K562 (cell line): ENCODE measurements around the gene KCNMB2.

ENCODE experiments used
- CHD4 ChIP-seq: fragments of 200-600 bp; sonication (generic); IDR thresholded peaks from 3 replicates; pipeline ENCODE4 v1.6.1; 2012; ENCODE audit warnings: low read depth, mild to moderate bottlenecking, mixed read lengths, low read length, inconsistent platforms; ENCODE audit not compliant: insufficient read depth, insufficient replicate concordance, poor library complexity, severe bottlenecking
- CTCF ChIP-seq, 3 experiments: IDR thresholded peaks in 2 of 3; conservative IDR thresholded peaks in 1 of 3; 2 replicates each; pipeline ENCODE4 v1.5.1; 2011 to 2012; ENCODE audit warnings: low read length in 3 of 3, mild to moderate bottlenecking in 3 of 3, control low read depth in 2 of 3, improper control_type of control experiment in 1 of 3, inconsistent platforms in 1 of 3, low read depth in 1 of 3, mixed read lengths in 1 of 3, moderate library complexity in 1 of 3; ENCODE audit not compliant: insufficient read depth in 2 of 3
- EP300 ChIP-seq: IDR thresholded peaks from 2 replicates; pipeline ENCODE4 v1.6.1; 2012; ENCODE audit warnings: low read length, improper control_type of control experiment
- FOSL1 ChIP-seq: fragments of 200-800 bp; sonication (Bioruptor generic); conservative IDR thresholded peaks from 2 replicates; pipeline ENCODE4 v1.6.1; 2016; ENCODE audit warnings: missing genetic modification characterization, missing compliant biosample characterization
- KAT7 ChIP-seq: sonication (generic); formaldehyde crosslinking; IDR thresholded peaks from 2 replicates; pipeline ENCODE4 v1.8.0; 2022; ENCODE audit warnings: missing genetic modification reagents, mild to moderate bottlenecking, borderline replicate concordance
- NFIC ChIP-seq: fragments of 450-650 bp; IDR thresholded peaks from 2 replicates; pipeline ENCODE4 v1.6.1; 2017; ENCODE audit warnings: mild to moderate bottlenecking, inconsistent platforms
- NFRKB ChIP-seq: fragments of 450-650 bp; IDR thresholded peaks from 2 replicates; pipeline ENCODE4 v1.6.1; 2016; ENCODE audit warnings: low read depth
- NR2C2 ChIP-seq, 2 experiments: fragments of 200-800 bp in 1 of 2; sonication (Bioruptor generic) in 1 of 2; sonication (generic) in 1 of 2; formaldehyde crosslinking in 1 of 2; IDR thresholded peaks; 2 replicates each; pipeline versions ENCODE4 v1.6.1 to v1.8.0; 2016 to 2022; ENCODE audit warnings: mild to moderate bottlenecking in 1 of 2, missing compliant biosample characterization in 1 of 2, missing genetic modification characterization in 1 of 2, missing genetic modification reagents in 1 of 2
- TCF7L2 ChIP-seq: fragments of 150-350 bp; IDR thresholded peaks from 2 replicates; pipeline ENCODE4 v1.6.1; 2016; ENCODE audit warnings: low read depth, mild to moderate bottlenecking, low read length, moderate library complexity
- ZNF224 ChIP-seq: sonication (generic); formaldehyde crosslinking; IDR thresholded peaks from 2 replicates; pipeline ENCODE4 v1.8.0; 2022; ENCODE audit warnings: mild to moderate bottlenecking, missing genetic modification reagents
- ZNF274 ChIP-seq: IDR thresholded peaks from 2 replicates; pipeline ENCODE4 v1.6.1; 2011; ENCODE audit warnings: low read depth, mild to moderate bottlenecking, low read length, moderate library complexity, borderline replicate concordance
- ZNF3 ChIP-seq: fragments of 250-450 bp; sonication (Bioruptor Pico); IDR thresholded peaks from 2 replicates; pipeline ENCODE4 v1.5.0; 2021; ENCODE audit warnings: mild to moderate bottlenecking, moderate library complexity
- ZNF639 ChIP-seq, 2 experiments: fragments of 200-800 bp in 1 of 2; sonication (Bioruptor generic) in 1 of 2; sonication (generic) in 1 of 2; formaldehyde crosslinking in 1 of 2; IDR thresholded peaks in 1 of 2; conservative IDR thresholded peaks in 1 of 2; 2 replicates each; pipeline versions ENCODE4 v1.5.0 to v1.6.1; 2016 to 2020; ENCODE audit warnings: missing compliant biosample characterization in 1 of 2, missing genetic modification characterization in 1 of 2, missing genetic modification reagents in 1 of 2

GRCh38 chr3:178538056-178538455 is 1.8 kb downstream of the KCNMB2 start:
- no peak for TF ChIP-seq NR2C2 (CRISPR knock-in tag; IDR thresholded peaks at IDR 0.05)
- no peak for TF ChIP-seq NR2C2 (tag; IDR thresholded peaks at IDR 0.05)
- TF ChIP-seq EP300, result no peak
- no peak for TF ChIP-seq ZNF224 (CRISPR knock-in tag)
- TF ChIP-seq FOSL1 (tag), result no peak
- no peak for TF ChIP-seq CTCF (IDR thresholded peaks at IDR 0.05 in 2 of 3, conservative IDR thresholded peaks at IDR 0.05 in 1 of 3; ENCODE audit: insufficient read depth in 2 of 3, low read depth in 1 of 3, low read length in 3 of 3)
- TF ChIP-seq ZNF274, result no peak
- no peak for TF ChIP-seq KAT7 (CRISPR knock-in tag)
- TF ChIP-seq CHD4, result no peak
- TF ChIP-seq NFRKB, result no peak
- no peak for TF ChIP-seq TCF7L2
- TF ChIP-seq NFIC, result no peak
- TF ChIP-seq ZNF3, result no peak
- no peak for TF ChIP-seq ZNF639 (CRISPR knock-in tag; conservative IDR thresholded peaks at IDR 0.05 in 1 of 2, IDR thresholded peaks at IDR 0.05 in 1 of 2)
